ENCODE data around the gene RNU6-9.
"Not testable (repeated sequence)": the region's sequence is repeated elsewhere in the genome, so short reads cannot be mapped to it uniquely, and the experiment has no call there.

The RNU6-9 gene

GRCh38 chr19:892894-893689 is at the start of gene RNU6-9, which contains the start of gene MED16:
Gene RNU6-9, plus strand, starts transcription at chr19:893484.
Gene MED16, minus strand, starts transcription at chr19:893187. Its CDS starts 2,056 bp downstream, at chr19:891131.
- DNase-seq: peak; percentile 94

DNA sequence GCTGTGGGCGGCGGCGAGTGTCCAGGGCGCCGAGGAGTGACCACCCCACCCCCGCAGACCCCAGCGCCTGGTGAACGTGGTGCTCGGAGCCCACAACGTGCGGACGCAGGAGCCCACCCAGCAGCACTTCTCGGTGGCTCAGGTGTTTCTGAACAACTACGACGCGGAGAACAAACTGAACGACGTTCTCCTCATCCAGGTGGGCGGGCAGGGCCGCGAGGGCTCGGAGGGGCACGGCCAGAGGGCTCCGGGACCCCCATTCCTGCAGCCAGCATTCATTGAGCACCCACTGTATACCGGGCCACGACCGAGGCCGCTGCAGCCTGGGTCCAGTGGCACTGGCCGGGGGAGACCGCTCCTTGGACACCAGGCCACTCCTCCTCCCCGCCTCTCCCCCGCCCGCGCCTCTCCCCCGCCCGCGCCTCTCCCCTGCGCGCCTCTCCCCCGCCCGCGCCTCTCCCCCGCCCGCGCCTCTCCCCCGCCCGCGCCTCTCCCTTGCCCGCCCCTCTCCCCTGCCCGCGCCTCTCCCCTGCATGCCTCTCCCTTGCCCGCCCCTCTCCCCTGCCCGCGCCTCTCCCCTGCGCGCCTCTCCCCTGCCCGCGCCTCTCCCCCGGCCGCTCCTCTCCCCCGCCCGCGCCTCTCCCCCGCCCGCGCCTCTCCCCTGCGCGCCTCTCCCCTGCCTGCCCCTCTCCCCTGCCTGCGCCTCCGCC is 49.3 kb upstream of the RNU6-9 start:
- DNase-seq: no peak

DNA sequence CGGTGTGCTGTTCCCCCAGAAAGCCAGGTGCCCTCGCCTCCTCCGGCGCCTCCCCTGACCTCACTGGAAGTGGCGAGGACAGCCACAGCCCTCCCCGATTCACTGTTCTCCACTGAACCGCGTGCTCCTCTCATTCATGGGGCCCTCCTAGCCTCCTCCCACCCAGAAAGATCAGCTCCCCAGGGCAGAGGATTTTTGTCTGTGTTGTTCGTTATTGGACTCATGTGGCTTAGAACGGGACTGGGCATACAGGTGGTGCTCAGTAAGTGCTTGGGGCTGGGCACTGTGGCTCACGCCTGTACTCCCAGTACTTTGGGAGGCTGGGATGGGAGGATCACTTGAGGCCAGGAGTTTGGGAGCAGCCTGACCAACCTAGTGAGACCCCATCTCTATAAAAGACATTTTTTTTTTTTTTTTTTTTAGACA is 48.7 kb upstream of the RNU6-9 start:
- no peak for DNase-seq

DNA sequence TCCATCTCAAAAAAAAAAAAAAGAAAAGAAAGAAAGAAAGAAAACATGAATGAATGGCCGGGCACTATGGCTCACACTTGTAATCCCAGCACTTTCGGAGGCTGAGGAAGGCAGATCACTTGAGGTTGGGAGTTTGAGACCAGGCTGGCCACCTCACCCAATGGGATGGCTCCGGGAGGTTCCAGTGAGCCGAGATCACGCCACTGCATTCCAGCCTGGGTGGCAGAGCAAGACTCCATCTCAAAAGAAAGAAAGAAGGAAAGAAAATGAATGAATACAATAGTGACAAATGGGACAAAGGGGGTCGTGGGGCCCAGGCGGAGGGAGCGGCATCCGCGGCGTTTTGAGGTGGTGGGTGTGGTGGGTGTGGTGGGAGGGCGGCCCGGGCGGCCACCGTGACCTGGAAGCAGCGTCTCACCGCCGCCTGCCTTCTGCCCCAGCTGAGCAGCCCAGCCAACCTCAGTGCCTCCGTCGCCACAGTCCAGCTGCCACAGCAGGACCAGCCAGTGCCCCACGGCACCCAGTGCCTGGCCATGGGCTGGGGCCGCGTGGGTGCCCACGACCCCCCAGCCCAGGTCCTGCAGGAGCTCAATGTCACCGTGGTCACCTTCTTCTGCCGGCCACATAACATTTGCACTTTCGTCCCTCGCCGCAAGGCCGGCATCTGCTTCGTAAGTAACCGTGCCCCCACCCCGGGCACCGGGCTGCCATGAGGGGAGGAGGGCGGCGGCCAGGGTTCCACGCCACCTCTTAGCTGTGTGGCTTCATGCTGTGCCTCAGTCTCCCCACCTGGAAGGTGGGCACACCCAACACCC is 47.4 kb upstream of the RNU6-9 start:
- no peak for DNase-seq

DNA sequence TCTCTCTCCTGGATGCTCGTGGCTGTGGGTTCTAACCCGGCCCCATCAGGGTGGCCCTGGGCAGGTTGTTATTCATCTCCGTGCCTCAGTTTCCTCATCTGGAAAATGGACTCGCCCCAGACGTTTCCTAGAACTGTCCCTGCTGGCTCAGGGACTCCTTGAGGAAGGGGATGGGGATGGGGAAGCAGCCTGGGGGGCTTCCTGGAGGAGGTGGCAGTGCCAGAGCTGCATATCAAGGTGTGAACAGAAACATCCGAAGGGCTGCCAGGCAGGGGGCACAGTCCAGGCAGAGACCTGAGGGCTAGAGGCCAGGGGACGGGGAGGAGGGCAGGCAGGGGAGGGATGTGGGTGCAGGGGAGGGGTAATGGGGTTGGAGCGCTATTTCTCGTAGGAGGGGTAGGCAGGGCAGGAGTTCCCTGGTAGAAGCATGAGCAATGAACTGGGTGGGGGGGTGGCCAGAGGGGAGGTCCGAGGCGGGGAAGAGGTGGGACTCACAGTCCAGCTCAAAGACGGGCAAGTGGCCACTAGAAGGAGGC is 44.8 kb upstream of the RNU6-9 start:
- no peak for DNase-seq

GRCh38 chr19:849195-849594 is 44.1 kb upstream of the RNU6-9 start:
- DNase-seq: not testable (repeated sequence)

GRCh38 chr19:850221-850978 is 42.9 kb upstream of the RNU6-9 start:
- no peak for DNase-seq

GRCh38 chr19:850979-851335 is 42.3 kb upstream of the RNU6-9 start:
- no peak for DNase-seq

DNA sequence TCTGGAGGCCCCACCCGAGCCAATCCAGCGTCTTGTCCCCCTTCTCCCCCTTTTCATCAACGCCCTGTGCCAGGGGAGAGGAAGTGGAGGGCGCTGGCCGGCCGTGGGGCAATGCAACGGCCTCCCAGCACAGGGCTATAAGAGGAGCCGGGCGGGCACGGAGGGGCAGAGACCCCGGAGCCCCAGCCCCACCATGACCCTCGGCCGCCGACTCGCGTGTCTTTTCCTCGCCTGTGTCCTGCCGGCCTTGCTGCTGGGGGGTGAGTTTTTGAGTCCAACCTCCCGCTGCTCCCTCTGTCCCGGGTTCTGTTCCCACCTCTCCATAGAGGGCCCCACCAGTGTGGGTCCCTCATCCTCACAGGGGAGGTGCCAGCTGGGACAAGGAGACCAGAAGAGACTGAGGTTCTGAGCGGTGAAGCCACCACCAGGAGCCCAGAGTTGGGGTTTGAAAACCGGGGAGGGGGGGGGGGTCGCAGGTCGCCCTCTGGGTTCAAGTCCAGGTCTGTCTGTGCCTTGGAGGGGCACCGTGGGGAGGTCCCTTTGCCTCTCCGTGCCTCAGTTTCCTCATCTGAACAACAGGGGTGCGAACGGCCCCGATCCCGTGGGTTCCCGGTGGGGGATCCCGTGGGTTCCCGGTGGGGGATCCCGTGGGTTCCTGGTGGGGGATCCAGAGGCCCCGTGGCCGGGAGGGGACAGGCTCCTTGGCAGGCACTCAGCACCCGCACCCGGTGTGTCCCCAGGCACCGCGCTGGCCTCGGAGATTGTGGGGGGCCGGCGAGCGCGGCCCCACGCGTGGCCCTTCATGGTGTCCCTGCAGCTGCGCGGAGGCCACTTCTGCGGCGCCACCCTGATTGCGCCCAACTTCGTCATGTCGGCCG is 40.9 kb upstream of the RNU6-9 start, which contains the start of gene ELANE:
ELANE (plus strand) TSS at position 168 of the 878 bp plus-strand sequence; CDS start at position 194, 26 bp downstream.
- no peak for DNase-seq

DNA sequence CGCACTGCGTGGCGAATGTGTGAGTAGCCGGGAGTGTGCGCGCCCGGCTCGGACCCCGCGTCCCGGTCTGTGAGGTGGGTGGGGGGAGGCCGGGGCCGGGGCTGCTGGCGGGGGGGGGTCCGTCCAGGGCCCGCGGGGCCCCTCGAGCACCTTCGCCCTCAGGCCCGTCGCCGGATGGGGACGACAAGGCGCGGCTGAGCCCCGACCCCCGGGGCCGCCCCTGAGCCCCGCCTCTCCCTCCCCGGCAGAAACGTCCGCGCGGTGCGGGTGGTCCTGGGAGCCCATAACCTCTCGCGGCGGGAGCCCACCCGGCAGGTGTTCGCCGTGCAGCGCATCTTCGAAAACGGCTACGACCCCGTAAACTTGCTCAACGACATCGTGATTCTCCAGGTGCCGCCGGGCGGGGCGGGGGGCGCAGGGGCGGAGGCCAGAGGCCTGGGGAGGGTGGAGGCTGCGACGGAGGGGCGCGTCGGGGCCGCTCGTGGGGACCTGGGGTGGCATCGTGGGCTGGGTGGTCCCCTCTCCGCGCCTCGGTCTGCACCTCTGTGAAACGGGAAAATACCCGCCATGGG is 40.2 kb upstream of the RNU6-9 start:
- no peak for DNase-seq

- not testable (repeated sequence) for DNase-seq
Measured at GRCh38 chr19:853614-854220, 39.6 kb upstream of the RNU6-9 start.

GRCh38 chr19:854549-854948 is 38.7 kb upstream of the RNU6-9 start:
- no peak for DNase-seq

DNA sequence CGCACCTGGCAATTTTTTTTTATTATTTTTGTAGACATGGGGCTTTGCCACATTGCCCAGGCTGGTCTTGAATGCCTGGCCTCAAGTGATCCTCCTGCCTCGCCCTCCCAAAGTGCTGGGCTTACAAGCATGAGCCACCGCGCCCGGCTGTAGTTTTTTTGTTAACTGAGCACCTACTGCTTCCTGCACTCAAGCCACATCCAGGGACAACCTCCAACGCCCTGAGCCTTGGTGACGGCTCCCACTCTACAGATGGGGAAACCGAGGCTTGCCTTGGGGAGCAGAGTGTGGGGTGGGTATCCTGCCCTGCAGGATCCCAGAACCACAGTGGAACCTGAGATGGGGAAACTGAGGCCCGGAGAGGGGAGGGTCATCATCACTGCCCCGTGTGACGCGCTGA is 38.1 kb upstream of the RNU6-9 start:
- no peak for DNase-seq

- no peak for DNase-seq
Measured at GRCh38 chr19:855566-856120, 37.6 kb upstream of the RNU6-9 start.

- DNase-seq: no peak
Measured at GRCh38 chr19:858284-858683, 35.0 kb upstream of the RNU6-9 start.

DNA sequence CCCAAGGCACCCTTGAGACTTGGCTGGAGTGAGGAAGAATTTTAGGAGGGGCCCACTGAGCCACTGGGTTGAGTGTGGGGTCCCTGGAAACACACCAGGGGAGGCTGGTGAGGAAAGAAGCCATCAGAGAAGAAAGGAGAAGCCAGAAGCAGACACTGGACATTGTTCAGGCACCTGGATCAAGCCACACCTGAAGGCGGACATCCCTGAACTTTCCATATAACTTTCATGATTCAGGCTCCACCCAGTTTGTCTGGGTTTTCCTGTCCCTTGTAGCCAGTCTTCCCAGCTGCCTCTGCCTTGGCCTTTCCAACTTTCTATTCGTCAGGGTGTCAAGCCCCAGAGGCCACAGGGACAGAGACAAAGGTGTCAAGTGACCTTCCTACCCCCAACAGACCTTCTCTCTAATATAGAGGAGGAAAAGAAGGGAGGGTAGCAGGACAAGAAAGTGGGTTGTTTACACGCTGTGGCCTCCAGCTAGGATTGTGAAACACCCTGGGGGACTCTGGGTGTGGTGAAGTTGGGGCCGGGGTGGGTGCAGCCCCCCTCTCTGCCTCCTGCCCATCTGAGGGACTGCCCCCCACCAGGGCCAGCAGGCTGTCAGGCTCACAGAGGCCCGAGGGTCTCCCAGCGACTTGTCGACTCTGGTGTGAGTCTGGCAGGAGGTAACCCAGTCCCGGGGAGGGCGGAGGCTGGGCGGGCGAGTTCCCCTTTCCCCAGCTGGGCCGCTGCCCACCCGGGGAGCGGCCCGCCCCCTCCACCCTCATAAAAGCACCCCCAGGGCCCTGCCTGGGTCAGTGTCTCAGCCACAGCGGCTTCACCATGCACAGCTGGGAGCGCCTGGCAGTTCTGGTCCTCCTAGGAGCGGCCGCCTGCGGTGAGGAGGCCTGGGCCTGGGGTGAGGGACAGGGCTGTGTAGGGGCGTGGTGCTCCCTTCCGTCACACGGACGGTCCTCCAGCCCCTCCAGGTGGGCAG is 34.1 kb upstream of the RNU6-9 start, which contains the start of gene CFD:
CFD (plus strand) TSS at position 797 of the 976 bp plus-strand sequence; CDS start at position 823, 26 bp downstream.
- no peak for DNase-seq

GRCh38 chr19:861141-861755 is 32.0 kb upstream of the RNU6-9 start:
- DNase-seq: no peak

Data from activated CD4-positive, alpha-beta T cell treated with anti-CD3 and anti-CD28 coated beads, Interleukin-10, Interleukin-2, amounts not matched to agents 100 ng/mL and 50 ng/mL, durations not matched to agents 16 hours and 8 hours (primary cell).